GM12874 (cell line): ENCODE measurements around the gene RAE1.

Experiments used
- CTCF ChIP-seq: IDR thresholded peaks from 2 replicates; pipeline ENCODE4 v1.5.1; 2011; ENCODE audit warnings: low read depth, mild to moderate bottlenecking, control low read depth, low read length, moderate library complexity; ENCODE audit not compliant: insufficient read depth

The RAE1 gene

GRCh38 chr20:57320358-57320757 lies 30.7 kb upstream of the RAE1 start:
- no peak for TF ChIP-seq CTCF

- no peak for TF ChIP-seq CTCF
These were observed 29.9 kb upstream of the RAE1 start for GRCh38 chr20:57321142-57321541.

GRCh38 chr20:57322476-57322875 lies 28.6 kb upstream of the RAE1 start:
- TF ChIP-seq CTCF = no peak

GRCh38 chr20:57323034-57323433 lies 28.0 kb upstream of the RAE1 start:
- no peak for TF ChIP-seq CTCF

GRCh38 chr20:57325632-57326356 lies 25.3 kb upstream of the RAE1 start:
- no peak for TF ChIP-seq CTCF

- TF ChIP-seq CTCF = no peak
These were observed 24.2 kb upstream of the RAE1 start for GRCh38 chr20:57326667-57327455.

- no peak for TF ChIP-seq CTCF
These were observed 23.2 kb upstream of the RAE1 start for GRCh38 chr20:57327820-57328219.
